GM12878 (cell line): ENCODE data around the gene FFAR2. TPM values are rescaled to one million over a fixed set of nuclear protein-coding genes. Genes with fewer than 3 reads are reported as not detected.

Source experiments
- ATF7 ChIP-seq: fragments of 450-650 bp; IDR thresholded peaks from 2 replicates; pipeline ENCODE4 v1.6.1; 2016; ENCODE audit warnings: low read depth, mild to moderate bottlenecking
- DPF2 ChIP-seq: fragments of 450-650 bp; IDR thresholded peaks from 2 replicates; pipeline ENCODE4 v1.6.1; 2017; ENCODE audit warnings: mild to moderate bottlenecking
- ETV6 ChIP-seq, 2 experiments: fragments of 450-650 bp in 1 of 2; IDR thresholded peaks in 1 of 2; conservative IDR thresholded peaks in 1 of 2; 2 replicates each; pipeline ENCODE4 v1.6.1; 2014; ENCODE audit warnings: antibody characterized with exemption in 1 of 2, borderline replicate concordance in 1 of 2, low read depth in 1 of 2, mild to moderate bottlenecking in 1 of 2, moderate library complexity in 1 of 2
- IKZF1 ChIP-seq: fragments of 450-650 bp; conservative IDR thresholded peaks from 2 replicates; pipeline ENCODE4 v1.6.1; 2017; ENCODE audit warnings: antibody characterized with exemption, mild to moderate bottlenecking
- IRF4 ChIP-seq: IDR thresholded peaks from 2 replicates; pipeline ENCODE4 v1.6.1; 2011; ENCODE audit warnings: low read depth, low read length
- PAX8 ChIP-seq: fragments of 450-650 bp; IDR thresholded peaks from 2 replicates; pipeline ENCODE4 v1.6.1; 2017; ENCODE audit warnings: mild to moderate bottlenecking, moderate library complexity
- RUNX3 ChIP-seq: IDR thresholded peaks from 2 replicates; pipeline ENCODE4 v1.6.1; 2012; ENCODE audit warnings: low read length, inconsistent platforms
- SMAD5 ChIP-seq: IDR thresholded peaks from 2 replicates; pipeline ENCODE4 v1.6.1; 2016; ENCODE audit warnings: antibody characterized with exemption, low read depth
- SREBF2 ChIP-seq: IDR thresholded peaks from 2 replicates; pipeline ENCODE4 v1.6.1; 2012; ENCODE audit warnings: mild to moderate bottlenecking, low read length
- SUPT20H ChIP-seq: IDR thresholded peaks from 2 replicates; pipeline ENCODE4 v1.6.1; 2011; ENCODE audit warnings: low read depth, mild to moderate bottlenecking, low read length, moderate library complexity, borderline replicate concordance; ENCODE audit not compliant: control insufficient read depth
- ZSCAN29 ChIP-seq: fragments of 450-650 bp; IDR thresholded peaks from 2 replicates; pipeline ENCODE4 v1.6.1; 2017; ENCODE audit warnings: mild to moderate bottlenecking, moderate library complexity
- ZZZ3 ChIP-seq: IDR thresholded peaks from 2 replicates; pipeline ENCODE4 v1.6.1; 2011; ENCODE audit warnings: low read depth; ENCODE audit not compliant: control insufficient read depth, insufficient read length
- polyA plus RNA-seq, 11 experiments: library from polyadenylated mRNA; depleted of rRNA in 4 of 11; unstranded in 6 of 11; stranded (reverse) in 5 of 11; fragments of >200 nt; fragmentation: Nextera tagmentation in 4 of 11; fragmentation: Illumina TruSeq in 1 of 11; extraction: Ambion mirVana in 4 of 11; extraction: Trizol in 1 of 11; gene quantifications; 1 replicate in 1 of 11; 2 replicates in 10 of 11; pipeline versions ENCODE4 v1.2.1 to v1.2.3, GENCODE V29; 2011 to 2016; ENCODE audit warnings: inconsistent platforms in 2 of 11, missing spikeins in 2 of 11, low read depth in 1 of 11
- total RNA-seq, 4 experiments: library from RNA; depleted of rRNA in 3 of 4; stranded (reverse); fragments of >200 nt in 3 of 4; fragmentation: Illumina TruSeq in 1 of 4; extraction: Trizol in 1 of 4; gene quantifications; 2 replicates each; pipeline versions ENCODE4 v1.2.1 to v1.2.3, GENCODE V29; 2013 to 2021
- TF ChIP-seq, protein P1 (sequence below): fragments of 450-650 bp; formaldehyde crosslinking; IDR thresholded peaks from 2 replicates; pipeline ENCODE4 v1.4.0; 2020; ENCODE audit warnings: mild to moderate bottlenecking, moderate library complexity
- TF ChIP-seq, protein P2 (sequence below): IDR thresholded peaks from 2 replicates; pipeline ENCODE4 v1.6.1; 2011; ENCODE audit warnings: borderline replicate concordance, low read depth, mild to moderate bottlenecking, moderate library complexity, mixed read lengths, low read length; ENCODE audit not compliant: insufficient read depth; ENCODE audit errors: extremely low read length

Gene FFAR2
- total and polyA plus RNA-seq, 10 of the 15 experiments (the other 5 are each of a cell fraction or from before 2014, with no cell fraction given): 0.05 to 4.0 (median 2.1) TPM

DNA sequence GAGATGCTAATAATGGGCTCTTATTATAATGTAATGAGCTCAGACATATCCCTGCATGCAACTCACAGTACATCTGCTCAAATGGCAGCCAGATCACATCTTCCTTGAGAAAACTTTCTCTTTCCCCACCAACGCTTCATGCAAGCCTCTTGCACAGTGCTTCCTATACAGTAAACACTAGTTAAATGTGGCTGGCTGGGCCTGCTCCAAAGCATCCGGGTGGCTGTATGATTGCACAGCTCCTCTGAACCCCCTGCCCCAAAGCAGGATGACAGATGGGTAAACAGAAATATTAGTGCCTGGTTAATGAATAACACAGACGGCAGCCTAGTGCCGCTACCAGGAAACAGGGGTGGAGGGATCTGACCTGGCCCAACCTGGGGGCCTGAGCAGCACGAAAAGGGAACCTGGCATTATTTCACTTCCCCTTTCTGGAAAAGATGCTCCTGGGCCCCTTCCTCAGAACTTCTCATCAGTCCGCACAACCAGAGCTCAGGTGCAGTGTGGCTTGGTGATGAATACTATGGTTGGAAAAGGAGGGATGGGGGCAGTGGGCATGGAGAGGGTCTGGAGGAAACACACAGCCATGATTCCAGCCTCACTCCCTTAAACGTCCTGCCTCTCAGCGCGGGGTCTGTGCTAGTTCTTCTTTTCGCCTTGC is 10.8 kb downstream of the FFAR2 start (continued):
- TF ChIP-seq SMAD5: no peak
- peak; percentile 99 for TF ChIP-seq IKZF1
- TF ChIP-seq IRF4: no peak
- TF ChIP-seq SREBF2: no peak
- no peak for TF ChIP-seq ZSCAN29
- no peak for TF ChIP-seq SUPT20H
- peak; percentile 97 for TF ChIP-seq DPF2
- TF ChIP-seq ATF7: peak; percentile 28; the same call in 1 of the 2 replicates
- TF ChIP-seq RUNX3: peak; percentile 55; the same call in 1 of the 2 replicates
- TF ChIP-seq ZZZ3: no peak
- no peak for TF ChIP-seq PAX8
- peak in 1 of 2 experiments; percentile 85; a peak in 2 of 4 replicates for TF ChIP-seq ETV6 (conservative IDR thresholded peaks at IDR 0.05 in 1 of 2, IDR thresholded peaks at IDR 0.05 in 1 of 2; ENCODE audit: borderline replicate concordance in 1 of 2, low read depth in 1 of 2)
- TF ChIP-seq, protein P1, sequence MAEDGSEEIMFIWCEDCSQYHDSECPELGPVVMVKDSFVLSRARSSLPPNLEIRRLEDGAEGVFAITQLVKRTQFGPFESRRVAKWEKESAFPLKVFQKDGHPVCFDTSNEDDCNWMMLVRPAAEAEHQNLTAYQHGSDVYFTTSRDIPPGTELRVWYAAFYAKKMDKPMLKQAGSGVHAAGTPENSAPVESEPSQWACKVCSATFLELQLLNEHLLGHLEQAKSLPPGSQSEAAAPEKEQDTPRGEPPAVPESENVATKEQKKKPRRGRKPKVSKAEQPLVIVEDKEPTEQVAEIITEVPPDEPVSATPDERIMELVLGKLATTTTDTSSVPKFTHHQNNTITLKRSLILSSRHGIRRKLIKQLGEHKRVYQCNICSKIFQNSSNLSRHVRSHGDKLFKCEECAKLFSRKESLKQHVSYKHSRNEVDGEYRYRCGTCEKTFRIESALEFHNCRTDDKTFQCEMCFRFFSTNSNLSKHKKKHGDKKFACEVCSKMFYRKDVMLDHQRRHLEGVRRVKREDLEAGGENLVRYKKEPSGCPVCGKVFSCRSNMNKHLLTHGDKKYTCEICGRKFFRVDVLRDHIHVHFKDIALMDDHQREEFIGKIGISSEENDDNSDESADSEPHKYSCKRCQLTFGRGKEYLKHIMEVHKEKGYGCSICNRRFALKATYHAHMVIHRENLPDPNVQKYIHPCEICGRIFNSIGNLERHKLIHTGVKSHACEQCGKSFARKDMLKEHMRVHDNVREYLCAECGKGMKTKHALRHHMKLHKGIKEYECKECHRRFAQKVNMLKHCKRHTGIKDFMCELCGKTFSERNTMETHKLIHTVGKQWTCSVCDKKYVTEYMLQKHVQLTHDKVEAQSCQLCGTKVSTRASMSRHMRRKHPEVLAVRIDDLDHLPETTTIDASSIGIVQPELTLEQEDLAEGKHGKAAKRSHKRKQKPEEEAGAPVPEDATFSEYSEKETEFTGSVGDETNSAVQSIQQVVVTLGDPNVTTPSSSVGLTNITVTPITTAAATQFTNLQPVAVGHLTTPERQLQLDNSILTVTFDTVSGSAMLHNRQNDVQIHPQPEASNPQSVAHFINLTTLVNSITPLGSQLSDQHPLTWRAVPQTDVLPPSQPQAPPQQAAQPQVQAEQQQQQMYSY (CRISPR knock-in tag): no peak
- TF ChIP-seq, protein P2, sequence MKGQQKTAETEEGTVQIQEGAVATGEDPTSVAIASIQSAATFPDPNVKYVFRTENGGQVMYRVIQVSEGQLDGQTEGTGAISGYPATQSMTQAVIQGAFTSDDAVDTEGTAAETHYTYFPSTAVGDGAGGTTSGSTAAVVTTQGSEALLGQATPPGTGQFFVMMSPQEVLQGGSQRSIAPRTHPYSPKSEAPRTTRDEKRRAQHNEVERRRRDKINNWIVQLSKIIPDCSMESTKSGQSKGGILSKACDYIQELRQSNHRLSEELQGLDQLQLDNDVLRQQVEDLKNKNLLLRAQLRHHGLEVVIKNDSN: no peak
